Progenitor cell of endocrine pancreas (in vitro differentiated cells): ENCODE results near the gene A4GALT. TPM values are rescaled to one million over a fixed set of nuclear protein-coding genes. Genes with fewer than 3 reads are reported as not detected.
"Not testable (repeated sequence)": the region's sequence is repeated elsewhere in the genome, so short reads cannot be mapped to it uniquely, and the experiment has no call there.

ENCODE experiments used
- DNase-seq: peaks from one replicate; pipeline ENCODE4 v3.0.0; 2021; ENCODE audit warnings: low spot score; ENCODE audit not compliant: unreplicated experiment
- H3K27ac Mint-ChIP-seq: 2 replicates; pipeline ENCODE4 v1.8.0; 2021; ENCODE audit warnings: mild to moderate bottlenecking, moderate library complexity, mixed read lengths
- H3K27me3 Mint-ChIP-seq: 2 replicates; pipeline ENCODE4 v1.8.0; 2021; ENCODE audit warnings: mixed read lengths
- H3K36me3 Mint-ChIP-seq: 2 replicates; pipeline ENCODE4 v1.8.0; 2022; ENCODE audit warnings: mixed read lengths; ENCODE audit not compliant: insufficient read depth
- H3K4me1 Mint-ChIP-seq: 2 replicates; pipeline ENCODE4 v1.8.0; 2021; ENCODE audit warnings: low read depth, mixed read lengths
- H3K4me3 Mint-ChIP-seq: 2 replicates; pipeline ENCODE4 v1.8.0; 2021; ENCODE audit warnings: low read depth, mild to moderate bottlenecking, moderate library complexity, mixed read lengths
- H3K9me3 Mint-ChIP-seq: 2 replicates; pipeline ENCODE4 v1.8.0; 2021; ENCODE audit warnings: low read depth, mixed read lengths
- total RNA-seq: library from RNA; stranded (reverse); gene quantifications from 2 replicates; pipeline ENCODE4 v1.2.1, GENCODE V29; 2021
- TF ChIP-seq, protein P1 (sequence below): fragments of 200-600 bp; sonication (generic); IDR thresholded peaks from one replicate; pipeline ENCODE4 v1.5.0; 2021; ENCODE audit warnings: antibody characterized with exemption, mild to moderate bottlenecking; ENCODE audit not compliant: unreplicated experiment

Gene A4GALT
- total RNA-seq, 1 donor from 2014 or later: 1.1 TPM

DNA sequence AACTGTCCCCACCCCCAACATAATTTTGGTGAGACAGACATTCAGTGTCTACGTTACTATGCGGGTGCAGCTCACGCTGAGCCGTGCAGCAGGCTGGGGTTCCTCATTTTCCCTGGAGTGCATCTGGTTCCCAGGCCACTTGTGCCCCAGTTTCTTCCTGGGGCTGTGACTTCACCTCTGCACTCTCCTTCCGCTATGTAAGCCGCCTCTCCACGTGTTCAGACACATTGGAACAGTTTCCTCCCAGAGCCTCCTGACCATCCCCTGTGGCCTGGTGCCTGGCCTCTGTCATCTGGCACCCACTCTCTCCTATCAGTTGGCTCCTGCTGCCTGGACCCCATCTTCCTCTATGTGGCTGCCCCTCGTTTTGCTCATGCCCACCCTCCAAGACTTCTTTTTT lies 46.2 kb upstream of the A4GALT start:
- Mint-ChIP-seq H3K27ac (no peak overlapping the region), H3K27me3 (peaks cover 15% of the 10 kb centered on the region), H3K36me3 (no peaks in the 10 kb centered on the region), H3K4me3 (no peak overlapping the region), H3K9me3 (no peaks in the 10 kb centered on the region), H3K4me1 (peaks cover 4% of the 10 kb centered on the region)
- TF ChIP-seq, protein P1, sequence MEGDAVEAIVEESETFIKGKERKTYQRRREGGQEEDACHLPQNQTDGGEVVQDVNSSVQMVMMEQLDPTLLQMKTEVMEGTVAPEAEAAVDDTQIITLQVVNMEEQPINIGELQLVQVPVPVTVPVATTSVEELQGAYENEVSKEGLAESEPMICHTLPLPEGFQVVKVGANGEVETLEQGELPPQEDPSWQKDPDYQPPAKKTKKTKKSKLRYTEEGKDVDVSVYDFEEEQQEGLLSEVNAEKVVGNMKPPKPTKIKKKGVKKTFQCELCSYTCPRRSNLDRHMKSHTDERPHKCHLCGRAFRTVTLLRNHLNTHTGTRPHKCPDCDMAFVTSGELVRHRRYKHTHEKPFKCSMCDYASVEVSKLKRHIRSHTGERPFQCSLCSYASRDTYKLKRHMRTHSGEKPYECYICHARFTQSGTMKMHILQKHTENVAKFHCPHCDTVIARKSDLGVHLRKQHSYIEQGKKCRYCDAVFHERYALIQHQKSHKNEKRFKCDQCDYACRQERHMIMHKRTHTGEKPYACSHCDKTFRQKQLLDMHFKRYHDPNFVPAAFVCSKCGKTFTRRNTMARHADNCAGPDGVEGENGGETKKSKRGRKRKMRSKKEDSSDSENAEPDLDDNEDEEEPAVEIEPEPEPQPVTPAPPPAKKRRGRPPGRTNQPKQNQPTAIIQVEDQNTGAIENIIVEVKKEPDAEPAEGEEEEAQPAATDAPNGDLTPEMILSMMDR: no peak
- DNase-seq: no peak

DNA sequence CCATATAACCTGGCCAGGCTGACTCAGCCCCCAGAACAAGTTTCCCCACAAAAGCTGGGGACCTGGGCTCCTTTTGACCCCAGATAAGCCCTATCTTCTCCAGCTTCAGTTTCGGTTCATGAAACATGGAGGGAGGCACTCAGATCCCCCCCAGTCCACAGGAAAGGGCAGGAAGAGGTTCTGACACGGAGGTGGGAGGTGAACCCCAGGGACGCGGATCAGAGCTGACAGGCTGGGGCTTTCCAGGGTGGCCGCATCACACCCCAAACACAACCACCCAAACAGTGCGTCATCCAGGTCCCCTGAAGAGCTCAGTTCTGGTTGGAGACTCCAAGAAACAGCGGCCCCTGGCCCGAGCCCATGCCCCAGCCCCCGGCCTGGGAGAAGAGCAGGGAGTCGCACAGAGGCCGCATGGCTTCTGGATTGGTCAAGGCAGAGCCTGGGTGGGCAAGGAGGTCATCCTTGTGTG lies 44.3 kb upstream of the A4GALT start:
- TF ChIP-seq, protein P1: no peak
- Mint-ChIP-seq H3K36me3 (no peaks in the 10 kb centered on the region), H3K4me1 (peaks cover 2% of the 10 kb centered on the region), H3K27ac (no peak overlapping the region), H3K4me3 (no peak overlapping the region), H3K27me3 (peaks cover 10% of the 10 kb centered on the region), H3K9me3 (no peaks in the 10 kb centered on the region)
- no peak for DNase-seq

DNA sequence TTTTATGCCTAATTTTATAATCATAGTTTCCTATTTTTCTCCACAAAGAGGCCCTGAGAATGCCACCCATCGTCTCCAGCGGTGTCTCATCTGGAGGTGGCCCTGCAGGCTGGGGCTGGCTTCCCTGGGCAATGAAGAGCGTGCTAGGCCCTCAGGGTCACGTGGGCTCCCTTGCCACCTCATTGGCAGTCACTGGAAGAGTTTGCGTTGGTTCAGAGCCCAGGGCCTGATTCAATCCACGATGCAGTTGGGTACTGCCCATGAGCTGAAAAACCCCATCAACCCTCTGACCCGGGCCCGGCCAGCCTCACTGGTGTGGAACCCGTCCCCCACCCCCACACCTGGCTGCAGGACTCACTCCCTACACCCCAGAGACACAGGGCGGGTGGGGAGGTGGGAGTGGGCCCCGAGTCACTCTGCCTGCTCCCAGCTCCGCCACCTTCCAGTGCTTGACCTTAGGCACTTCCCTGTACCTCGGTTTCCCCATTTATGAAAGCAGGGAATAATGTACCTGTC lies 43.4 kb upstream of the A4GALT start:
- TF ChIP-seq, protein P1: no peak
- Mint-ChIP-seq H3K4me1 (no peaks in the 10 kb centered on the region), H3K4me3 (no peak overlapping the region), H3K27ac (no peak overlapping the region), H3K9me3 (no peaks in the 10 kb centered on the region), H3K36me3 (no peaks in the 10 kb centered on the region), H3K27me3 (peaks cover 9% of the 10 kb centered on the region)
- DNase-seq: no peak

DNA sequence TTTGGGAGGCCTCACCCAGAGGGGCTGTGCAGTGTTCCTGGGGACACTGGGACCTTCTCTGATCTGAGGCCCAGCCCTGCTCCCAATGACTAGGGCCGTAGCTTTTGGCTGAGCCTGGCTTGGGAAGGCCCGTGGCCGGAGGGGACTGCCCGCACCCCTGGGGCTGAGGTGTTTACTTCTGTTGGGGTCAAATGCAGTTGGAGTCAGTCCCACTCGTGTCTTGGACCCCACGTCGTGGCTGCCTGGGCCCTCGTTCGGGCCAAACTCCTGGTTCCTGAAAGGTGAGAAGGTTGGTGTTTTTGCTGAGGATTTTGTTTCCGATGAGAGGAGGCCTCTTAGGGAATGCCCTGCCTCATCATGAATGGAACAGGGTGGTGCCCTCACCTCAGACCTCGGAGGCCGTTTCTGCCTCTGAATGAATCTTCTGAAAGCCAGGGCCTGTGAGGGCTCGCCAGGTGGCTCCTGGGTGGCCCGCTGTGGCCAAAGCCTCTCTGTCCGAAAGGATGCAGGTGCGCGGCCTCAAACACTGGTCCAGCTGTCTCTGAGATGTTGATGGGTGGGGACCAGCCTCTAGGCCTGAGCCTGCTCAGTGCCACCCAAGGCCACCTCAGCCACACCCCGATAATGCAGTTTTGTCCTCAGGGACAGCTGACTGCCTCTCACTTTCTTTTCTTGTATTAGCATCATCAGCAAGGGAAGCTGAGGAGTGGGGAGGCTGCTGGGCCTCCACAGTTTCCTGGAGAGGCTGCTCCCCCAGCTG lies 40.3 kb upstream of the A4GALT start:
- Mint-ChIP-seq H3K27me3 (peaks cover 19% of the 10 kb centered on the region), H3K27ac (no peak overlapping the region), H3K4me1 (no peaks in the 10 kb centered on the region), H3K4me3 (no peak overlapping the region), H3K9me3 (no peaks in the 10 kb centered on the region), H3K36me3 (no peaks in the 10 kb centered on the region)
- DNase-seq: no peak
- TF ChIP-seq, protein P1: no peak

DNA sequence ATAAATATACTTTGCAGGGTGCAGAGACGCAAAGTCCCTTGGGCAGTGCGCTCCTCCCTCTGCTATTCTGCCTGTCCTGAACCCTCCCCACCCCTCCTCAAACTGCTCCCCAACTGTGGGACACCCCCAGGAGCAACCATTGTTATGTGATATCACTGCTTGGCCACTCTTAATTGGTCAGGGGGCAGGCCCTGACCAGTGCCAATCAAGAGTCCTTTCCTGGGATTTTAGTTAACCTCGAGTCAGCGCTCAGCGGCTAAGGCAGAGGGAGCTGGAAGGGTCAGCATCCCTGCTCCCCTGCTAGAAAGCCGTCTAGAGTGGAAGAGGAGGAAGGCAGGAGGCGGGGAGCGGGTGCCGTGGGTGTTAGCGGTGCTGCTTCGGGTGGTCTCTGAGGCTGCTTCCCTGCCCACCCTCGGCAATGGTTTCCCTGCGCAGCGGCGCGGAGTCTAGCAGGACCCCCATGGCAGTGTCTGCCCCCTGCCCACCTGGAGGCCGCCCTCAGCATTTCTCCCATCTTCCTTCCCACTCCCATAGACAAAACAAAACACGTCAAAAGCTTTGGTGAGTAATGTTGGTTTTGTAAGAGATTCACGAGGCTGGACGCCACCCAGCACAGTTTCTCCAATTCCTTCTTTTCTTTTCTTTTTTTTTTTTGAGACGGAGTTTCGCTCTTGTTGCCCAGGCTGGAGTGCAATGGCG lies 38.4 kb upstream of the A4GALT start:
- TF ChIP-seq, protein P1: no peak
- H3K9me3 Mint-ChIP-seq: no peaks in the 10 kb centered on the region
- H3K36me3 Mint-ChIP-seq: no peaks in the 10 kb centered on the region
- peaks cover 16% of the 10 kb centered on the region for H3K27me3 Mint-ChIP-seq
- H3K27ac Mint-ChIP-seq: no peak overlapping the region
- no peak overlapping the region for H3K4me3 Mint-ChIP-seq
- peaks cover 1% of the 10 kb centered on the region for H3K4me1 Mint-ChIP-seq
- DNase-seq: no peak

DNA sequence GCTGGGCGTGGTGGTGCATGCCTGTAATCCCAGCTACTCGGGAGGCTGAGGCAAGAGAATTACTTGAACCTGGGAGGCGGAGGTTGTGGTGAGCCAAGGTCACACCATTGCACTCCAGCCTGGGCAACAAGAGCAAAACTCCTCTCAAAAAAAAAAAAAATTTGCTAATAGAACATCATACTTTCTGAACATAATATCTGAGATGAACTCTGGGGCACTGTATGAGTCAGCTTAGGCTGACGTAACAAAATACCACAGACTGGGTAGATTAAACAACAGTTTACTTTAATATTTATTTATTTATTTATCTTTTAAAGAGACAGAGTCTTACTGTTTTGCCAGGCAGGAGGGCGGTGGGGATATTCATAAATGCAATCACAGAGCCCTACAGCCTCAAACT lies 34.9 kb upstream of the A4GALT start:
- not testable (repeated sequence) for DNase-seq, H3K36me3 Mint-ChIP-seq, H3K4me3 Mint-ChIP-seq, H3K9me3 Mint-ChIP-seq, H3K27ac Mint-ChIP-seq, H3K4me1 Mint-ChIP-seq
- peaks cover 16% of the 10 kb centered on the region for H3K27me3 Mint-ChIP-seq

DNA sequence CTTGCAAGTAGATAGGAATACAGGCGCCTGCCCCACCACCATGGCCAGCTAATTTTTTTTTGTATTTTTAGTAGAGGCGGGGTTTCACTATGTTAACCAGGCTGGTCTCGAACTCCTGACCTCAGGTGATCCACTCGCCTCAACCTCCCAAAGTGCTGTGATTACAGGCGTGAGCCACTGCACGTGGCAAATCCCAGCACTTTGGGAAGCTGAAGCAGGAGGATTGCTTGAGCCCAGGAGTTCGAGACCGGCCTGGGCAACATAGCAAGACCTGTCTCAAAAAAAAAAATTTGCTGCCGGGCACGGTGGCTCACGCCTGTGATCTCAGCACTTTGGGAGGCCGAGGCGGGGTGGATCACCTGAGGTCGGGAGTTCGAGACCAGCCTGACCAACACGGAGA lies 34.5 kb upstream of the A4GALT start:
- not testable (repeated sequence) for H3K9me3 Mint-ChIP-seq, H3K36me3 Mint-ChIP-seq, H3K4me1 Mint-ChIP-seq, H3K4me3 Mint-ChIP-seq, H3K27ac Mint-ChIP-seq, DNase-seq
- H3K27me3 Mint-ChIP-seq: peaks cover 16% of the 10 kb centered on the region
